T-helper 1 cell treated with Interleukin-12 subunit alpha and Interleukin-12 subunit beta and Interleukin-4 antibody, amounts not matched to agents 30 ng/mL and 1 ng/mL, for 36 hours (primary cell): ENCODE measurements around the gene GTSE1. TPM values are rescaled to one million over a fixed set of nuclear protein-coding genes. Genes with fewer than 3 reads are reported as not detected.
"Not testable (repeated sequence)": the region's sequence is repeated elsewhere in the genome, so short reads cannot be mapped to it uniquely, and the experiment has no call there.

Experiments used
- intact Hi-C: fragments of 100-400 bp; cut with micrococcal nuclease; formaldehyde crosslinking; loops from one replicate; pipeline ENCODE4 v1.15.1; 2024
- total RNA-seq: library from RNA; stranded (reverse); gene quantifications from 2 replicates; pipeline ENCODE4 v1.2.3, GENCODE V29; 2022

GTSE1 gene
- total RNA-seq, 1 donor from 2014 or later = 55.8 TPM

DNA sequence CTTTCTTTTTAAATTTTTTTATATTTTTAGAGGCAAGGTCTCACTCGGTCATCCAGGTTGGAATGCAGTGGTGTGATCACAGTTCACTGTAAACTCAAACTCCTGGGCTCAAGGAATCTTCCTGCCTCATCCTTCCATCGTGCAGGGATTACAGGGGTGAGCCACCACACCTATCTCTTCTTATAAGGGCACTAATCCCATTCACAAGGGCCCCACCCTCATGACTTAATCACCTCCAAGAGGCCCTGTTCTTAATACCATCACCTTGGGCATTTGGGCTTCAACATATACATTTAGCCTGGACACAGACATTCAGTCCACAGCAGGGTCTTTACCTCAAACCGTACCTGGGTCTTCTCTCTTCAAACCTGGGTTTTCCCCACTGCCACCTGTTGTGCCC lies 4.5 kb upstream of the GTSE1 start:
- intact Hi-C loops = no loop called here

DNA sequence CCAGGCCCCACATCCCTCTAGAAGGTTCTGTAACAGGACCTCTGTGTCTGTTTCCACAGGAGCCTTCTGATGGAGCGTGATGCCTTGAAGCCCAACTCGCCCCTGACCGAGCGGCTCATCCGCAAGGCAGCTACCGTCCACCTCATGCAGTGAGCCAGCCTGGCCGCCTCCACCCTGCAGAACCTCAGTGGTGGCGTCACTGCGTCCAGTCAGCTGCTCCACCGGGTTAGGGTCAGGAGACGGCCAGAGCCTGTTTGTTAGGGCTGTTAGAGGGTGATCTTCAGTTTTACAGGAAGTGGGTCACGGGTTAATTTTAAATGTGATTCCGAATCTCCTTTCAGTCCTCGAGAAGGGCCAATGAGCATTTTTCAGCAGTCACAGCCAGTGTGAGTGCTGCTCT lies 3.9 kb upstream of the GTSE1 start:
- intact Hi-C loops = no loop called here

DNA sequence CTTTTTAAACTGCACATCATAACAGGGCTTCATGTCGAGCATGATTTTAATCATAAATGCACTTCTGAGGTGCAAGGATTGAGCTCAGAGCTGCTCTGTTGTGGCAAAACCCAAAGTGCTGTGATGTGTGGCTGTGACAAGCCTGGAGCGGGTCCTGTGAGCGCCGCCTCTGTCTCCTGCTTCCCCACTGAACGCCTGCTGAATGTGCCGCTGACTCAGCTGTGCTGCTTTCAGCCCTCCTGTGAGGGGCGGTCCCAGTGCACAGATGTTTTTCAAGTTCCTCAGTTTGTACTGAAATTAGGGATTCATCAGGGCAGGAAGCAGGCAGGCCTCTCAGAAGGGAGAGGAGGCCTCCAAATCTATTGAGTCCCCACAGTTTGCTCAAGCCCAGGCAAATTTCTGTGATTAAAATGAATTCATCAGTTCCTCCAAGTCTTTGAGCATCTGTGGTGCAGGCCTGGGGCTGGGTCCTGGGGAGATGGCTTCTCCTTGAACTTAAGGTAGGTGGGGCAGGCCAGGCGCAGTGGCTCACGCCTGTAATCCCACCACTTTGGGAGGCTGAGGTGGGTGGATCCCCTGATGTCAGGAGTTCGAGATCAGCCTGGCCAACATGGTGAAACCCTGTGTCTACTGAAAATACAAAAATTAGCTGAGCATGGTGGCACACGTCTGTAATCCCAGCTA lies 3.0 kb upstream of the GTSE1 start:
- intact Hi-C loops = no loop called here

DNA sequence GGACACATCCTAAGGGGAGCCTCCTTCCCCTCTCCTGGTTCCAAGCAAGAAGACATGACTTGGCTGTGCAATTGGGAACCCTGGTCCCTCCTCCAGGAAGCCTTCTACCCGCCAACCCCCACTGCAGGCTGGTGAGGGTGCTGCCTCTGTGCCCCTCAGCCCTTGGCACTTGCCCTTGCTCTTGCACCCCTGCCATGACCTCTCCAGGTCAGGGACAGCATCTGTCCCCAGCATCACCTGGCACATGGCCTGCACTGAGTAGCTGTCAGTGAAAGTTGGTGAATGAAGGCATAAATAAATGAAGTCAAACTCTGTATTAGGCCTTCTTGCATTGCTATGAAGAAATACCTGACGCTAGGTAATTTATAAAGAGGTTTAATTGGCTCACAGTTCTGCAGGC lies 1.9 kb upstream of the GTSE1 start:
- intact Hi-C loops = no loop called here

DNA sequence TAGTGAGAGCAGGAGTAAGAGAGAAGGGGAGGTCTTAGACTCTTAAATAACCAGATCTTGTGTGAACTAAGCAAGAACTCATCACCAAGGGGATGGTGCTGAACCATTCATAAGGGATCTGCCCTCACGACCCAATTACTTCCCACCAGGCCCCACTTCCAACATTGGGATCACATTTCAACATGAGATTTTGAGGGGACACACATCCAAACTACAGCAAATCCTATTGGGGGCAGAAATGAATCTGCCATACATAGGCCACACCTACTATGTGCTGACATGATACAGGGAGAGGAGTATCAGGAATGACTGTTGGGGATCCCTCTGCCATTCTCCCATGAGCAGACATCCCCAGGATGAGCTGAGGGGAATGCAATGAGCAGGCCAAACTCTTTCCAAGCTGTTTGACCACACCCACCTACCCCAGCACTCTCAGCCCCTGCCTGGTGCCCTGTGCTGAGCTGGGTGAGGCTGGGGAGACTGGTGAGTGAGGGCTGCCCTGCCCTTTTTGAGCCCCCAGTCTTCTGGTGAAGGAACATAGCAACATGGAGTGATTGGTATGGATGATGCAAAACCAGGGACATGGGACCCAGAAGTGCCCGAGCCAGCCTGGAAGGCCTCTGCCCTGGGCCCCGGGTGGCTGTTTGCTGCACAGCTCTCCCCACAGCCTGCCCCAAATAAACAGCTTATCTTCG lies 1.2 kb upstream of the GTSE1 start:
- intact Hi-C loops = no loop called here

DNA sequence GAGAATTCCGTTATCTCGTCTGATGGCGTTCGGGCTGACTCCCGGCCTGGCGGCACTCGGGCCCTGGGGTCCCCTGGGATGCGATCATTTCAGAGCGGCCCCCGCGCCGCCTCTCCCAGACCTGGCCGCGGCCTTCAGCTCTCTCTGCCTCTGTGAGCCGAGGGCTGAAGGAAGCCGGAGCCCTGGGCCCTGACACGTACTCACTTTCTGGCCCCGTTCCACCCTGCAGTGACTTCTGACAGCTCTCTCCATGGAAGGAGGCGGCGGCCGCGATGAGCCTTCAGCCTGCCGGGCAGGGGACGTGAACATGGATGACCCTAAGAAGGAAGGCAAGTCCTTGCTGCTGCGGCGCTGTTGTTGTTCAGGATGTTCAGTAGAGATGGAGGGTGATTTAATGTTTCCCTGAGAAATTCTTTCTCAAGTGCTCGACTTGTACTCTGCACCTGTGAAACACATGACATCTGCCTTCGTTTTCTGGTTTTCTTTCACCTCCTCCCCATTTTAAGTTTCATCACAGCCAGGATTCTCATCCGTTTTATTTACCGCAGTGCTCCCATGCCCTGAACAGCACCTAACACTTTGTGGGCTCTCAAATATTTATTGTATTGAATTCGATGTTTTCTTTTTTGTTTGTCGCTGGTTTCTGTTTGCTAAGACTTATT lies 612 bp downstream of the GTSE1 start:
- intact Hi-C loops = loop anchor here (1.0 to 2.0 kb wide), 3 partner anchors 18 to 377 kb away; no protein-coding TSS in a partner anchor

DNA sequence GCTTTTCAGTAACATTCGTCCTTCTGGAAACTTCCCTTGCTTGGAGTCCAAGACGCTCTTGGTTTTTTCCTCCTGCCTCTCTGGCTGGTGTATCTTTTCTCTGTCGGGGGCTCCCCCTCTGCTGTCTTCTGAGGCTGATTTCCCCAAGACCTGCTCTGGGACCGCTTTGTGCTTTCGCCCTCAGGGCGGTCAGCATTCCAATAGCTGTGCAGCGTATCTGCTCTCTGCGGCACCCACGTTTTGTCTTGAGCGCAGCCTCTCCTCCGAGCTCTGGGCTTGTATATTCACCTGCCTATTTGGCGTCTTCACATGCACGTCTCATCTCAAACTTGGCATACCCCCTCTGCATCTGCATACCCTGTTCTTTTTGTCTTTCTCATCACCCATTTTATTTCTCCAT lies 2.4 kb downstream of the GTSE1 start:
- intact Hi-C loops = no loop called here

DNA sequence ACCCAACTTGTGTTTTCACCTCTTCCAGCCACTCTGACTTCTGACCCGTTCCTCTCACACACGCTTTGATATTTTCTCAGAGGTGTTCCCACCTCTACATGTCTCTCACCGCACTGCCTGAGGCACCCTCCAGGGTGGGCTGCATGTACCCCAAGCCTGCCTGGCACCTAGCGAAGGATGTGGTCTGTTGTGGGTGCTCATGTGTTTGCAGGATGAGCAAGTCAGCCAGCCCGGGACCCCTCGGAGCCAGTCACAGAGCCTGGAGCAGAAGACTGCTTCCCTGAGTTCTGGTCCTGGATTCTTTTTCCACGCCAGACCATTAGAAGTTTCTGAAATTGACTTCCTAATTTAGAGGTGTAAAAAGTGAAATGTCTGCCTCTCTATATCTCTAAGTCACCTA lies 3.8 kb downstream of the GTSE1 start:
- intact Hi-C loops = no loop called here

DNA sequence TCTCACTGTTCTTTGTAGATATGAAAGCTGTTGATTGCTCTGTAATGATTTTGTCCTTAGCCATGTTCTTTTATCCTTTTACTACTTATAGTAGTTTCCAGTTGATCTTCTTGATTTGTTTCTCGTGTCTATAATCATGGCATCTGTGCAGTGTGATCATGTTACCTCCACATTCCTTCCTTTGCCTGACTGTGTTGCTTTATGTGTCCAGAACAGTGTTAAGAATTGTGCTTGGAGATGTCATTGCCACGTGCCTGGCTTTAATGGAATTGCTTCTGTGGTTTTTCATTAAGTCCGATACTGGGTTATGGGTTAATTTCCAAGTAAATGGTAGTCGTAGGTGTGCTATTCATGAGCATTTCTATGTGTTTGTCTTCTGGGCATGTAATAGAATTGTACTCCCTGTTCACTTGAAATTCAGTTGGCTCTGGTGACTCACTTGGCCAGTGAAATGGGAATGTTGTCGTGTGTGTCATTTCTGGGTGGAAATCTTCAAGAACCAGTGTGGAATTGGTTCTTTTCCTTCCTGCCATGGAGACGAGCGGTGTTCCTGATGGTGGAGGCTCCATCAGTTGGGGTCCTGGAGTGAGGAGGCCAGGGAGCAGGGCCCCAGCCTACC lies 6.8 kb downstream of the GTSE1 start:
- intact Hi-C loops = no loop called here

DNA sequence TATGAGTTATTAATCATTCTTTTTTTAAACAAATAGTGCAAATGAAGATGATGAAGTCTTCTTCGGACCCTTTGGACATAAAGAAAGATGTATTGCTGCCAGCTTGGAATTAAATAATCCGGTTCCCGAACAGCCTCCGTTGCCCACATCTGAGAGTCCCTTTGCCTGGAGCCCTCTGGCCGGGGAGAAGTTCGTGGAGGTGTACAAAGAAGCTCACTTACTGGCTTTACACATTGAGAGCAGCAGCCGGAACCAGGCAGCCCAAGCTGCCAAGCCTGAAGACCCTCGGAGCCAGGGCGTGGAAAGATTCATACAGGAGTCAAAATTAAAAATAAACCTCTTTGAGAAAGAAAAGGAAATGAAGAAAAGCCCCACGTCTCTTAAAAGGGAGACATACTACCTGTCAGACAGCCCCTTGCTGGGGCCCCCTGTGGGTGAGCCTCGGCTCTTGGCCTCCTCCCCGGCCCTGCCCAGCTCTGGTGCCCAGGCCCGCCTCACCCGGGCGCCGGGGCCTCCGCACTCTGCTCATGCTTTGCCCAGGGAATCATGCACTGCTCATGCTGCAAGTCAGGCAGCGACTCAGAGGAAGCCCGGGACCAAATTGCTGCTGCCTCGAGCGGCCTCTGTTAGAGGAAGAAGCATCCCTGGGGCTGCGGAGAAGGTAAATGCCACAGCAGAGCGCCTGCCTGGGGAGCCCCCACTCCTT lies 11.8 kb downstream of the GTSE1 start:
- intact Hi-C loops = no loop called here

DNA sequence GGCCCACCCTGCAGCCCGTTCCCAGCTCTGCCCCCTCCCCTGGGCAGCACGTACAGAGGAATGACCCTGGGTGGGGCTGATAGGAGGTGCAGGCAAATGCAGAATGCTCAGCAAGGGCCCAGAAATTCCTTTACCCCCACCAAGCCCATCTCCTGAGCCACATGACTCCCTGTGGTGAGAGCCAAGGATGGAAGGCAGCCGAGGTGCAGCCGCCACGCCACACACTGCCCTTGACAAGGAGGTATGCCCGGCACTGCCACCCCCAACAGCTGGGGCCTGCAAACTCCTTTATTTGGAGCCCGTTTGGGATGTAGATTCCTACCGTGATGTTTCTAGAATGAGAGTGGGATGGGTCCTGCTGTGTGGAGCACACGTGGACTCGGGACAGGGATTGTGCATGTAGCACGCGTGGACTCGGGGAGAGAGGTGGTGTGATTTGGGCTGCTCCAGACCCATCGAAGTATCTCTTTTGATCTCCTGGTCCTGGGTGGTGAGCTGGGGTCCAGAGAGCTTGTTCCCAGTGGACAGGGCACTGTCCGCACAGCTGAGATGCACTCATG lies 12.9 kb downstream of the GTSE1 start:
- intact Hi-C loops = no loop called here

DNA sequence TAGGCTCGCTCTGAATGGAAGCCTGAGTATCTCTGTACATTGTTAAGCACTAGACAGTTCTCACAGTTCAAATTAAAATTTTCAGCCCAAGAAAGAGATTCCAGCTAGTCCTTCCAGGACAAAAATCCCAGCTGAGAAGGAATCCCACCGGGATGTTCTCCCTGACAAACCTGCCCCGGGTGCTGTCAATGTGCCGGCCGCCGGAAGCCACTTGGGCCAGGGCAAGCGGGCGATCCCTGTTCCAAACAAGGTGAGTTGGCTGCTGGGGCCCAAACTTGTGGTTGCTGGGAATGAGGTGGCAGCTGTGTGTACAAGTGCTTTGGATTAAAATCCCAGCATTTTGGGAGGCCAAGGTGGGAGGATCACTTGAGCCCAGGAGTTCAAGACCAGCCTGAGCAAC lies 15.4 kb downstream of the GTSE1 start:
- intact Hi-C loops = no loop called here

DNA sequence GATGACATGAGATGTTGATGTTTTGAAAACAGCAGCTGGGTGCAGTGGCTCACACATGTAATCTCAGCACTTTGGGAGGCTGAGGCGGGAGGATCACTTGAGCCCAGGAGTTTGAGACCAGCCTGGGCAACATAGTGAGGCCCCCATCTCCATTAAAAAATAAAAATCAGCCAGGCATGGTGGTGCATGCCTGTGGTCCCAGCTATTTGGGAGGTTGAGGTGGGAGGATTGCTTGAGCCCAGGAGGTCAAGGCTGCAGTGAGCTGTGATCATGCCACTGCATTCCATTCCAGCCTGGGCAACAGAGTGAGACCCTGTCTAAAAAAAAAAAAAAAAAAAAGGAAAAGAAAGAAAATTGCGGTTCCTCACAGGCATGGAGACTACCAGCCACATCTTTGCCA lies 16.2 kb downstream of the GTSE1 start:
- intact Hi-C loops = not testable (repeated sequence)

DNA sequence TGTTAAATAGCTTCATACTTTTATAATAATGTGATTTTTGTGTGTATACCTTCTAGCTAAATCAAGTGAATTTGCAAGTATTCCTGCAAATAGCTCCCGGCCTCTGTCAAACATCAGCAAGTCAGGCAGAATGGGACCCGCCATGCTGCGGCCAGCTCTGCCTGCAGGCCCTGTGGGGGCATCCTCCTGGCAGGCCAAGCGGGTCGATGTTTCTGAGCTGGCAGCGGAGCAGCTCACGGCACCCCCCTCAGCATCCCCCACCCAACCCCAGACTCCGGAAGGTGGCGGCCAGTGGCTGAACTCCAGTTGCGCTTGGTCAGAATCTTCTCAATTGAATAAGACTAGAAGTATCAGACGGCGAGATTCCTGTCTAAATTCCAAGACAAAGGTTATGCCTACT lies 19.3 kb downstream of the GTSE1 start:
- intact Hi-C loops = loop anchor here (2.0 kb wide), 1 partner anchor 19 kb away; the partner anchor contains the start of gene GTSE1

DNA sequence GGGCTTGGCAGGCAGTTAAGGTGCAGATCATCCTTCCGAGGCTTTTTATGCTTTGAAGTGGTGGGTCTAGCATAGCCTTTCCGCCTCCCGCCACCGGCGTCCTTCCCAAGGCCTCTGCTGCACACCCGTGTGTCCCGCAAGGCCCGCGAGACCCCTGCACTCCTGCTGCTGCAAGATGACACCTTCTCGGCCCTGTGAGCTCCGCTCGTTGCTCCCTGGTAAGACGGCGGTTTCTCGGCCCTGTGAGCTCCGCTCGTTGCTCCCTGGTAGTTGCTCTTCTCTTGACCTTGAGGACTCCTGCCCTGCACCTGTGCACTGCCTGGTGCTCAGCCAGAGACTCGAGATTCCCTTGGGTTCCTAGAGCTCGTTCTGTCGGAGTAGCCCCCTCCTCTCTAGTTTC lies 21.0 kb downstream of the GTSE1 start:
- intact Hi-C loops = no loop called here

DNA sequence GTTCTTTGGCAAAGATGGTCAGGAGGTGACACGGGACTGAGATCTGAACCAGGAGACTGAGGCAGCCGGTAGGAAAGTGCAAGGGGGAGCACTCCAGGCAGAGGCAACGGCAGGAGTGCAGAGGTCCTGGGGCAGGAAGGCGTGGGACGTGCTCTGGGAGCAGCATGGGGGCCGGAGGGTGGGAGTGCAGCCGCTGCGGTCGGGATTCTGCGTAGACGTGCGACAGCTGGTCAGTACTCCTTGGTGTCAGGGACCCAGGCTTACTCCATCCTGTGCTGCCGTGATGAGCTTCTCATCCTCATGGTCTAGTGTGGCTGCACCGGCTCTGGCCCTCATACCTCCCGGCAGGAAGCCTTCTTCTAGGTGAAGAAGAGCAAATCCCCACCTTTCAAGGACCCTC lies 21.9 kb downstream of the GTSE1 start:
- intact Hi-C loops = no loop called here

DNA sequence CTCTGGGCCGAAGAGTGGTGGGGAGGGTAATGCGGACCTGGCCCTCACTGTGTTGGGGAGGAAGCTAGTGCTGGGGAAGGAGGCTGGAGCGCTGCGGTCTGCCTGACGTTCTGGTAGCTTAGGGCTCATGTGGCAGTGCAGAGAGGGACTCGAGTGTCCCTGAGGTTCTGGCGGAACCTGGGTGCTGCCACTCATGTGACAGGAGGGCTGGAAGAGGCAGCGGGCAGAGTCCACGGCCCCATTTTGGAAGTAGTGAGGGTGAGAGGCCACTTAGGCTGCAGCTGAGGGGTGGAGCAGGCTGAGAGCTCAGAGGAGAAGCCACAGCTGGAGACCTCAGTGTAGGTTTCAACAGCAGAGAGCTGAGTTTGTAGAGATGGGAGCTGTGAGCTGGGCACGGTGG lies 22.6 kb downstream of the GTSE1 start:
- intact Hi-C loops = no loop called here

DNA sequence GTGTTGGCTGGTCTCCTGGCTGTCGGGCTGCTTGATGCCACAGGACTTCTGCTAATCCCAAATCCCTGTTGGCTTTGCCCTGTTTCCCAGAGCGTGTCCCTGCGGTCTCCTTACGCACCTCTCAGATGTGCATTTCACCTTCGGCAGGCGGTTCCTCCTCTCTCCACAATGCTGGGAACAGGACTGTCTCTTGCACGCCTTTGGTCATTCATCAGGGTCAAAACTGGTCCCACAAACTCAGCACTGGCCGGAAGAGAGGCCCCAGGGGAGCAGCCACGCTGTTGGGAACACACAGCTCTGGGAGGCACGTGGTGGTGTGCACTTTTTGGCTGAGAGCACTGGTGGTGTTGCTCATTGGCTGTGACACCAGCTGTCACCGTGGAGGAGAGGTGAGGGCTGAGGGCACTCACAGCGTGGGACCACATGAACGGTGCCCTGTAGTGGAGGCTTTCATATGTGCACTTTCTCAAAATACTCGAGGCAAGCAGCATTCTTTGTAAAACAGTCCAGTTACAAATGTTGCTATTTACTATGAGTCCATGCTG lies 23.6 kb downstream of the GTSE1 start:
- intact Hi-C loops = no loop called here

DNA sequence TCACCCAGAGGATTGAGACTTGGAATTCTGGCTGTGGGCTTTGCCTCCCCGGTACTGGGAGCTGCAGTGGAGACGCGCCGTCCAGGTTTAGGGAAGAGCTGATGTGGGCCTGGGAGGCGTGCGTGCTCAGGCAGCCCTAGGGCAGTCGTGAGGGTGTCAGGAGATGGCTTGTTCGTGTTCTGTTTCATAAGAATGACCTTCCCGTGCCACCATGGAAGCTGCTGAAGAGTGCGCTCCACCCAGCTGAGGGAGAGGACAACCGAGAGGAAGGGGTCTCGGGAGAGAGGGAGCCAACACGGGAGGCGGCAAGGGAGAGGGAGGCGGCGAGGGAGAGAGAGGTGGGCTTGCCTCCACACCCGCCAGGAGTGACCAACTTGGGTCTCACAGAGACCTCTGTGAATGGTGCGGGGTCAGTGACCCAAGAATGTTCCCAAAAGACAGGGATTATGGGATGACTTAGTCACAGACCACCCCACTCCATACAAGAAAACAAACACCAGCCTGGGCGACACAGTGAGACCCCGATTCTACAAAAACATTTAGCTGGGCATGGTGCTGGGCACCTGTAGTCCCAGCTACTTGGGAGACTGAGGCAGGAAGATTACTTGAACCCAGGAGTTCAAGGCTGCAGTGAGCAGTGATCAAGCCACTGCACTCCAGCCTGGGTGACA lies 24.2 kb downstream of the GTSE1 start:
- intact Hi-C loops = no loop called here

DNA sequence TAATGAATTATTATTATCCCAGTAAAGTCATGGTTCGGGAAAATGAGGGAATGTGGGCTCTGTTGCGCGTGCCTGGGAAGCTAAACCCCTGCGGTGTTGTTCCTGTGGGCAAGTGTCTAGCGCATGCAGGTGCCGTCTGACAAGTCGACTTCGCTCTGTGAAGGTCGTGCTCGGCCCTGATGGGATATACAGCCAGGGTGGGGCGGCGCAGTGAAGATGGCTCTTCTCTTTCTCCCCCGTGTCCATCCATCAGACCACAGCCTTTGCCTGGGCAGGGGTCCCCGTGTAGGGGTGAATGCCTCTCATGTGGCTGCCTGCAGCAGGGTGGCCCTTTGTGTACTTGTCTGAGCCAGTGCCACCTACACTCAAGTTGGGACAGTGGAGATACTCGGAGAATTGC lies 26.0 kb downstream of the GTSE1 start:
- intact Hi-C loops = no loop called here
